Measurements from ENCODE around the gene ADAMTS12. TPM values are rescaled to one million over a fixed set of nuclear protein-coding genes. Genes with fewer than 3 reads are reported as not detected.

Gene ADAMTS12
- total and polyA plus RNA-seq, 2 of the 8 experiments (the other 6 are each of a cell fraction or from before 2014, with no cell fraction given) = 6.4 to 12.8 TPM

DNA sequence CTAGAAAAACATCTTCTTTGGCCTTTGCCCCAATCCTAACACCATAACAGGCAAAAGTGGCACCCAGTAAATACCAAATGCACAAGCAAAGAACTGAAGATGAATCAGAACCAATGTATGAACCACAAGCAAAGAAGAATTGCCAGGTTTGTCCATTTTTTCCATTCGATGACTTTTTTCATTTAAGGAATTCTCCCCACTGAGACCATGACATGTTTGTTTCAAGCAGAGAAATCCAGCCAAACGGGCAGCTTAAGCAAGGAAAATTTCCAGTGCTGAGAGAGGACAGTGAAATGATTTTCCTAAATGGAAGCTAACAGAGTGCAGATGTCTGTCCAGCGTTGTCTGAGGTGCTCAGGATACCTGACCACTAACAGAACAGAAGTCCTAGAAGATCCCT, 203.7 kb downstream of the ADAMTS12 start:
- 86% methylated on average over 3 of the region's 3 CpGs; no CpG with 5 or more reads in 1 of the 2 experiments for WGBS, 2 experiments (ENCODE audit: extremely low coverage in 1 of 2, insufficient coverage in 1 of 2, insufficient read length in 1 of 2, insufficient replicate concordance in 2 of 2, low coverage in 1 of 2, low lambda C conversion rate in 2 of 2, missing lambda C conversion rate in 1 of 2)
- CTCF ChIA-PET (ENCODE audit: partially characterized antibody) = interaction anchor here (1.2 to 1.4 kb wide), 2 partner anchors 11 to 99 kb away, joined by 3 to 4 read pairs; no protein-coding TSS in a partner anchor
- H3K56ac ChIP-seq (replicated peaks; ENCODE audit: insufficient read length, low read depth, low read length) = no peak overlapping the region
- peaks cover 0 to 4% (median 2%) of the 10 kb centered on the region in 4 experiments; a peak in 3 of 7 replicates for H3K4me1 ChIP-seq (replicated peaks in 1 of 4; ENCODE audit: control insufficient read depth in 3 of 4, insufficient read depth in 4 of 4, low read length in 3 of 4)
- H4K91ac ChIP-seq (replicated peaks; ENCODE audit: insufficient read length, low read length) = no peak overlapping the region
- no peak overlapping the region for H2BK5ac ChIP-seq (ENCODE audit: low read depth, low read length)
- H3K79me2 ChIP-seq (ENCODE audit: control insufficient read depth in 1 of 2, insufficient read depth in 2 of 2, low read length in 2 of 2) = no peaks in the 10 kb centered on the region
- no peaks in the 10 kb centered on the region for H3K9me3 ChIP-seq (ENCODE audit: insufficient read depth in 2 of 2, low read depth in 1 of 2, low read length in 1 of 2)
- H2BK12ac ChIP-seq (ENCODE audit: low read depth, low read length) = no peak overlapping the region
- no peak overlapping the region for H3K9ac ChIP-seq (replicated peaks in 1 of 4; ENCODE audit: extremely low read depth in 1 of 4, low read depth in 3 of 4, low read length in 3 of 4)
- POLR2A ChIA-PET (ENCODE audit: partially characterized antibody) = no interaction called here
- no peaks in the 10 kb centered on the region for H3K36me3 ChIP-seq (ENCODE audit: control insufficient read depth in 2 of 4, insufficient read depth in 4 of 4, low read length in 3 of 4)
- no peaks in the 10 kb centered on the region for H3K23me2 ChIP-seq (ENCODE audit: low read depth, low read length)
- no peak overlapping the region for H2BK120ac ChIP-seq (replicated peaks; ENCODE audit: low read depth, low read length)
- no peak for DNase-seq (ENCODE audit: low read depth in 1 of 2, low spot score in 2 of 2)
- FAIRE-seq = no peak
- H2AK5ac ChIP-seq (ENCODE audit: low read depth, low read length) = no peak overlapping the region
- no peak overlapping the region for H2AFZ ChIP-seq (ENCODE audit: low read length)
- no peak overlapping the region for H3K18ac ChIP-seq (ENCODE audit: extremely low read depth, low read length)
- H3K4me2 ChIP-seq (ENCODE audit: insufficient read depth in 1 of 2, low read depth in 2 of 2, low read length in 2 of 2) = no peak overlapping the region
- no peak overlapping the region for H3K27ac ChIP-seq (ENCODE audit: low read depth, low read length)
- H4K20me1 ChIP-seq (replicated peaks in 1 of 2; ENCODE audit: control insufficient read depth in 1 of 2, insufficient read depth in 2 of 2, low read length in 2 of 2) = no peaks in the 10 kb centered on the region
- H3K4me3 ChIP-seq (ENCODE audit: extremely low read depth in 1 of 4, insufficient read depth in 2 of 4, low read depth in 3 of 4, low read length in 4 of 4) = no peak overlapping the region
- no peak overlapping the region for H2BK15ac ChIP-seq (ENCODE audit: low read length)
- peaks cover 0 to 1% (median 0%) of the 10 kb centered on the region in 4 experiments; a peak in 1 of 7 replicates for H3K27me3 ChIP-seq (replicated peaks in 1 of 4; ENCODE audit: control insufficient read depth in 3 of 4, extremely low read depth in 1 of 4, insufficient read depth in 3 of 4, low read length in 3 of 4)
- no peak overlapping the region for H3K23ac ChIP-seq (ENCODE audit: insufficient read length)
- no peaks in the 10 kb centered on the region for H3K79me1 ChIP-seq (ENCODE audit: low read depth, low read length)
- H2BK20ac ChIP-seq (ENCODE audit: low read length) = no peak overlapping the region
- no peak overlapping the region for H4K5ac ChIP-seq (ENCODE audit: insufficient read length, low read depth, low read length)
- no peak overlapping the region for H3K4ac ChIP-seq (replicated peaks; ENCODE audit: insufficient read length, low read depth, low read length)
- H3K14ac ChIP-seq (ENCODE audit: insufficient read length) = no peak overlapping the region
- H4K8ac ChIP-seq (ENCODE audit: extremely low read depth, insufficient read depth, low read length) = no peak overlapping the region
- TF ChIP-seq SIX5 (IDR thresholded peaks at IDR 0.05; ENCODE audit: low read depth, low read length) = no peak
- TF ChIP-seq EP300 (IDR thresholded peaks at IDR 0.05; ENCODE audit: borderline replicate concordance in 1 of 2, low read depth in 2 of 2, low read length in 2 of 2) = no peak
- TF ChIP-seq BCL11A (IDR thresholded peaks at IDR 0.05; ENCODE audit: low read depth in 2 of 2, low read length in 2 of 2) = no peak
- TF ChIP-seq SP2 (IDR thresholded peaks at IDR 0.05; ENCODE audit: low read length) = no peak
- TF ChIP-seq SIN3A (conservative IDR thresholded peaks at IDR 0.05 in 1 of 2, IDR thresholded peaks at IDR 0.05 in 1 of 2; ENCODE audit: low read depth in 1 of 2, low read length in 2 of 2) = no peak
- no peak for TF ChIP-seq POLR2AphosphoS5 (IDR thresholded peaks at IDR 0.05; ENCODE audit: low read depth, low read length)
- TF ChIP-seq SUZ12 (IDR thresholded peaks at IDR 0.05; ENCODE audit: low read length) = no peak
- TF ChIP-seq MAFK (IDR thresholded peaks at IDR 0.05; ENCODE audit: low read depth, low read length) = no peak
- TF ChIP-seq TBP (IDR thresholded peaks at IDR 0.05; ENCODE audit: low read depth, low read length) = no peak
- no peak for TF ChIP-seq SP4 (IDR thresholded peaks at IDR 0.05; ENCODE audit: low read length)
- TF ChIP-seq CTBP2 (IDR thresholded peaks at IDR 0.05; ENCODE audit: borderline replicate concordance, insufficient read depth, insufficient read length, low read length) = no peak
- no peak for TF ChIP-seq BACH1 (IDR thresholded peaks at IDR 0.05; ENCODE audit: low read length)
- TF ChIP-seq NRF1 (IDR thresholded peaks at IDR 0.05; ENCODE audit: low read depth, low read length) = no peak

Data from H1 (cell line).